Right kidney (tissue), 1 donor: ENCODE data around the gene MARCHF3.

ENCODE experiments used
- DNase-seq: peaks from one replicate; pipeline ENCODE4 v3.0.0-alpha.2; 2016

The MARCHF3 gene

GRCh38 chr5:126983874-126984266, 46.5 kb downstream of the MARCHF3 start:
- no peak for DNase-seq

GRCh38 chr5:126982926-126983873, 47.2 kb downstream of the MARCHF3 start:
- peak; percentile 21 for DNase-seq

GRCh38 chr5:126982202-126982601, 48.2 kb downstream of the MARCHF3 start:
- no peak for DNase-seq

GRCh38 chr5:126981701-126982100, 48.7 kb downstream of the MARCHF3 start:
- DNase-seq, result no peak

GRCh38 chr5:126981222-126981621, 49.1 kb downstream of the MARCHF3 start:
- DNase-seq, result no peak

GRCh38 chr5:126978258-126978657, 52.1 kb downstream of the MARCHF3 start:
- DNase-seq, result no peak

- DNase-seq, result no peak
These were observed 53.7 kb downstream of the MARCHF3 start for GRCh38 chr5:126976520-126977172.

GRCh38 chr5:126975796-126976195, 54.6 kb downstream of the MARCHF3 start:
- no peak for DNase-seq

GRCh38 chr5:126973193-126973592, 57.2 kb downstream of the MARCHF3 start:
- DNase-seq, result no peak

- no peak for DNase-seq
These were observed 58.1 kb downstream of the MARCHF3 start for GRCh38 chr5:126972062-126972895.

GRCh38 chr5:126971455-126972031, 58.8 kb downstream of the MARCHF3 start:
- no peak for DNase-seq

GRCh38 chr5:126970517-126971017, 59.8 kb downstream of the MARCHF3 start:
- DNase-seq, result no peak

GRCh38 chr5:126969548-126969947, 60.8 kb downstream of the MARCHF3 start:
- DNase-seq, result no peak

- DNase-seq, result no peak
These were observed 62.4 kb downstream of the MARCHF3 start for GRCh38 chr5:126967808-126968466.

GRCh38 chr5:126965487-126965886, 64.9 kb downstream of the MARCHF3 start:
- DNase-seq, result no peak

- DNase-seq, result no peak
These were observed 65.3 kb downstream of the MARCHF3 start for GRCh38 chr5:126965061-126965475.

- no peak for DNase-seq
These were observed 66.5 kb downstream of the MARCHF3 start for GRCh38 chr5:126963822-126964375.

GRCh38 chr5:126961702-126962101, 68.7 kb downstream of the MARCHF3 start:
- DNase-seq, result no peak

GRCh38 chr5:126961128-126961527, 69.2 kb downstream of the MARCHF3 start:
- DNase-seq, result no peak

GRCh38 chr5:126959188-126959587, 71.2 kb downstream of the MARCHF3 start:
- no peak for DNase-seq

- DNase-seq, result no peak
These were observed 73.4 kb downstream of the MARCHF3 start for GRCh38 chr5:126956991-126957390.
